GM19463 (cell line): Measurements from ENCODE around the gene OVCH2.
"Not testable (repeated sequence)": the region's sequence is repeated elsewhere in the genome, so short reads cannot be mapped to it uniquely, and the experiment has no call there.

Source experiments
- ATAC-seq: cut with Tn5 transposase; IDR thresholded peaks from one replicate; pipeline ENCODE4 v1.9.1; 2021; ENCODE audit warnings: mild to moderate bottlenecking, moderate library complexity; ENCODE audit not compliant: unreplicated experiment

OVCH2 gene

DNA sequence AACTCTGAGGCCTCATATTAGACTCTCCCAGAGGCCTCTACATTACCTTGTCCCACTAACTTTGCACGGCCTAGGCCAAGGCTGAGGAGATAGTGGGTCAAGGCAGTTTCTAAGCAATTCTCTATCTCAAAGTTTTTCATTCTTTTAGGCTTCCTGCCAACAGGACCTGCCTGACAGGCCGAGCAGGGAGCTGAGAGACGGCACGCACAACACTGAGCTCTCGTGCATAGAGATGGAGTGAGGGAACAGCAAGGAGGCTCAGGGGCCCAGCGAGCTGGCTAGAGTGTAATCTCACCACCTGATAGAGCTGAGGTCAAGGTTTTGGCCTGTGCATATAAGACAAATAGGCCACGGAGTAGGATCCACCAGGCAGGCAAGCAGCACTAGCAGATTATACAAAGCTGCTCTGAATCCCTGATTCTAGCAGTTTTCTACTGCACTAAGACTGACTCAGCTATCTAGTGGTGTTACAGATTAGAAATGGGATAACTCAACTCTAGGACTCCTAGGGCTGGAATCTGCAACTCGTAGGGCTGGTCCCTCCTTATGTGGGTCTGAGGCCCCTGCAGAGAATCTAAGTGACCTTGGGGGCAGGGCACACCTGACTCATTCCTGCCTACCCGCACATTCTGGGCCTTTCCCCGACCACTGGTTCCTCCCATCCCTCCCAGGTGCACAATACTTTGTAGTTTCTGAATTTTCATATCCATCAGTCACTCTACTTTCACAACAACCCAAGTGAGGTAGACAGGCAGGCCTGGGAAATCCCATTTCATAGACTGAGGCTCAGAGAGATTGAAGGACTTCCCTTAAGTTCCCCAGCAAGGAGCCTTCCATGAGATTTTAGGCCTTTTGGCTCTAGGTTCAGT lies 34.7 kb downstream of the OVCH2 start:
- ATAC-seq, result peak; percentile 69

- no peak for ATAC-seq
Measured at GRCh38 chr11:7670641-7671040, 35.6 kb downstream of the OVCH2 start.

- ATAC-seq, result no peak
Measured at GRCh38 chr11:7668911-7669310, 37.4 kb downstream of the OVCH2 start.

- no peak for ATAC-seq
Measured at GRCh38 chr11:7668464-7668863, 37.8 kb downstream of the OVCH2 start.

DNA sequence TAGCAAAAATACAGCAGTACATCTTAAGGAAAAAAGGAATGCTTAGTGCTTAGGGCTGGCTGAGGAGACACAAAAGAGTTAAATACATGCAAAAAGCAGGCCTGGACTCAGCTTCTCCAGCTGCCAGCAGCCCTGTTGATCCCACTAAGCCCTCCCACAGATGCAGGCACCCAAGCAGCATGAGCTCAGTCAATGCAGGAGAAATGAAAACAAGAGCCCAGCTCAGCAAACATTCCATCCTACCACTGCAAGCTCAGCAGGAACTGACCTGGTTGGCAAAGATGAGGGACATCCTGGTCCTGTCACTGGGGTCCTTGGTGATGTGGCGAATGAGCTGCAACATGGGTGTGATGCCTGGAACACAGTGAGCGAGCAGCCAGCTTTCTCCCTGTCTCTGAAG lies 38.8 kb downstream of the OVCH2 start:
- no peak for ATAC-seq

- ATAC-seq, result no peak
Measured at GRCh38 chr11:7666292-7666866, 39.9 kb downstream of the OVCH2 start.

- peak; percentile 98 for ATAC-seq
Measured at GRCh38 chr11:7665473-7666291, 40.6 kb downstream of the OVCH2 start.

- ATAC-seq, result no peak
Measured at GRCh38 chr11:7664867-7665266, 41.4 kb downstream of the OVCH2 start.

DNA sequence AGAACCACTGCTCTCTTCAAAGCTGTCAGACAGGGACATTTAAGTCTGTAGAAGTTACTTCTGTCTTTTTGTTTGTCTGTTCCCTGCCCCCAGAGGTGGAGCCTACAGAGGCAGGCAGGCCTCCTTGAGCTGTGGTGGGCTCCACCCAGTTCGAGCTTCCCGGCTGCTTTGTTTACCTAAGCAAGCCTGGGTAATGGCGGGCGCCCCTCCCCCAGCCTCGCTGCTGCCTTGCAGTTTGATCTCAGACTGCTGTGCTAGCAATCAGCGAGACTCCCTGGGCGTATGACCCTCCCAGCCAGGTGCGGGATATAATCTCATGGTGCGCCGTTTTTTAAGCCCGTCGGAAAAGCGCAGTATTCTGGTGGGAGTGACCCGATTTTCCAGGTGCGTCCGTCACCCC lies 42.7 kb downstream of the OVCH2 start:
- not testable (repeated sequence) for ATAC-seq

GRCh38 chr11:7657306-7658025 lies 48.8 kb downstream of the OVCH2 start:
- ATAC-seq, result no peak

GRCh38 chr11:7656704-7657103 lies 49.6 kb downstream of the OVCH2 start:
- no peak for ATAC-seq

DNA sequence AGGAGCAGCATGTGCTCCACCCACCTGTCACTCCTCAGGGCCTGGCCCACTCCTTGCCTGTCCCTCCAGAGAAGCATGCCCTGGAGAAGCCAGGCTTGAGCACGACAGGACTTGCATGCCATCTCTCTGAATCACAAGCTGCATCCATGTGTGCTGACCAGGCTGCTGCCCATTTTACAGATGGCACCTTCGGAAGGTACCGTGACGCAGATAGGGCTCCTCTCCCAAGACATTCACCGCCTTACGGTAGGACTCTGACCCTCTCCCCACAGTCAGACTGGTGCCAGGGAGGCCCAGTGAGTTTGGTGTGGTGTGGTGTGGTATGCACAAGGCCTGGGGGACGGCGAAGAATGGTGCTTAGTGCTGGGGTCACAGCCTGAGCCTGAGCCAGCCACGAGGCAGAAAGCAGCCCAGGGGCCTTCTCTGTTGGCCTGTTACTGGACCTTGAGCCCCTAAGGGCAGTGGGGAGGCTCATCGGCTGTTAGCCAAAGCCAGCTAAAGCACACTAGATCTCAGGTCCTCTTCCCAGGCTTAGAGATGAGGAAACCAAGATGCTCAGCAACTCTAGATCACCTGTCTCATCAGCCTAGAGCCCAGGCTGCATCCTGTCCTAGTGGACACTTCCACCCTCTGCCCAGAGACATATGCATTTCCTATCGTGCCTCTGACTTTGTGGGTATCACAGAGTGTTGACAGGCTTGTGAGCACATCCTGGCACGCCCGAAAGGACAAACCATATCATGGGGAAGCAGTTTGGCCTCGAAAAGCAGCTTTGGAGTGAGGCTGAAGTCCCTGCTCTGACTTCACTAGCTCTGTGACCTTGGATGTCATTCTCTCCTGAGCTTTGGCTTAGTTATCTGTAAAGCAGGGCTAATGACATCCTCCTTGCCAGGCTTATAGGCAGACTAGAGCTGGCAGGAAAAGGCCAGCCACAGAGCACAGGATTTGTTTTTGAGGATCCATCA lies 50.7 kb downstream of the OVCH2 start:
- ATAC-seq, result no peak

DNA sequence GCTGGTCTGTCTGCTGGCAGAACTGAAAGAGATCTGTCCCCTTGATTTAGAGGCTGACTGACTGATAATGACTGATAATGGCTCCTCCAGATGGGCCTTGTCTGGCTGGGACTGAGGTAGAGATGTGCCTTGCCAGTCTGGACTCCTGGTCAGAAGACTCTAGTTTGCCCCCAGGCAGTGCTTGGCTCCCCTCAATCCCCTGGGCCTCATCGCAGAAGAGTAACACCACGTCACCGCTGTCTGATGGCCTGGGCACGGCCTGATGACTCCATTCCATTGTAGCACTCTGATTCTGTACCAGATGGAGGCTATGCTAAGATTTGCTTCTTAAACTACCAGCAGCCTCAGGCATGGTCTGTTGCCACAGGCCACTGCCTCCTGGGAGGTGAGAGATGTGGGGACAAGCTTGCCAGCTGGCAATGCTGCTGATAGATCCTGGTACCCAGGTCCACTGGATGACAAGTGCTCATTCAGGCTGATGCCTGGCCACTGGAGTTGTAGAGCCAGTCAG lies 52.0 kb downstream of the OVCH2 start:
- ATAC-seq, result no peak

DNA sequence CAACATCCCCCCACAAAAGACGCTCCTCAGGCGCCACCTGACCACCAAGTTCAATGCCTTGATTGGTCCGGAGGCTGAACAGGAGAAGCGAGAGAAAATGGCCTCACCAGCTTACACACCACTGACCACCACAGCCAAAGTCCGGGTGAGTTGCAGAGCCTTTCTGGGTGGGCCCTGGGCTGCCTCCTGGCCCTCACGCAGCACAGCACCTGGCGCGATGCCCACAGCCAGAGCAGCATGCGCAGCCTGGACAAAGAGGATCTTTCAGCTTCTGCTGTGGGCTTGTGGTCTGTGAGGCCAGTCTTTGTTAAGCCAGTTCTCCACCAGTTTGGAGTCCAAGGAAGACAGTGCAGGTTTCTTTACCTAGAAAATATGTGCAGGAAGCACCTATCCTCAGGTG lies 54.6 kb downstream of the OVCH2 start:
- ATAC-seq, result no peak

DNA sequence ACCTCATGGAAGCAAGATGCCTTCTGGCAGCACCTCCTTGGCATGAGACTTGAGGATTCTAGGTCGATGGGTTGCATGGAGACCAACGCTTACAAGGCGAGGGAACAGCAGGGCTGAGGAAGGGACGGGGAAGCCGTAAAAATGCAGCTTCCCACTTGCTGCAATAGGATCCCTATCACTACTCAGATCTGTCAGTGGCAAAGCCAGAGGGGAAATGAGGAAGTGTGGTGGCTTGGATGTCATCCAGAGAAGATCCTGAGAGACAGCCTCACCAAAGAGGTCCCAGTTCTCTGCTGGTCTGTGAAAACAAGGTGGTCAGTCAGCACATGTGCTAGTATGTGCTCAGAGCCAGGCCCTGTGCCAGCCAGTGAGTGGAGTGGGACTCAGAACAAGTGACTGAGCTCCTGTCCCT lies 55.1 kb downstream of the OVCH2 start:
- ATAC-seq, result no peak

- no peak for ATAC-seq
Measured at GRCh38 chr11:7648264-7648663, 58.0 kb downstream of the OVCH2 start.

DNA sequence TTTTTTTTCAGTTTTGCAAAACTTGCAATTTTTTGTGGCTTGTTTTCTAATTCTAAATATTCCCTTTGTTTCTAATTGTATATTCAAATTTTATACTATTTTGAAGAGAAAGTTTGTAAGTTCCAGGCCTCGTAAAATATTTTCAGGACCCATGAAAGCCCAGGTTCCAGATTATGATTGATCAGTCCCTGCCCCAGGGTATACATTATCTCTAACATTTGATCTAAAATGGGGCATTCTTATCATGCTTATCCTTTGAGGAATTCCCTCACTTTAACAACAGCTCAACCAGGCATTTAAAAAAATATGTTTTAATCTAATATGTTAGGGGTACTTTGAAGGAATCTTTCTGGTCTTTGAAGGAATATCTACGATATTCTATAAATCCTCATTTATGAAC lies 59.4 kb downstream of the OVCH2 start:
- ATAC-seq, result no peak

GRCh38 chr11:7645206-7645605 lies 61.1 kb downstream of the OVCH2 start:
- ATAC-seq, result no peak

- no peak for ATAC-seq
Measured at GRCh38 chr11:7643314-7643713, 63.0 kb downstream of the OVCH2 start.

GRCh38 chr11:7642747-7643146 lies 63.5 kb downstream of the OVCH2 start:
- no peak for ATAC-seq
